Stimulated activated CD4-positive, alpha-beta T cell treated with anti-CD3 and anti-CD28 coated beads, Interleukin-2, amount 100 ng/mL, for 4 hours (primary cell): ENCODE data around the gene RYR3.

Experiments
- DNase-seq: peaks from one replicate; pipeline ENCODE4 v3.0.0-alpha.2; 2020; ENCODE audit warnings: low read depth

The RYR3 gene

GRCh38 chr15:33384307-33384706 lies 73.5 kb downstream of the RYR3 start:
- DNase-seq: no peak

GRCh38 chr15:33392453-33392852 lies 81.7 kb downstream of the RYR3 start:
- DNase-seq: no peak

- no peak for DNase-seq
Observed at GRCh38 chr15:33393546-33393945, 82.8 kb downstream of the RYR3 start.

DNA sequence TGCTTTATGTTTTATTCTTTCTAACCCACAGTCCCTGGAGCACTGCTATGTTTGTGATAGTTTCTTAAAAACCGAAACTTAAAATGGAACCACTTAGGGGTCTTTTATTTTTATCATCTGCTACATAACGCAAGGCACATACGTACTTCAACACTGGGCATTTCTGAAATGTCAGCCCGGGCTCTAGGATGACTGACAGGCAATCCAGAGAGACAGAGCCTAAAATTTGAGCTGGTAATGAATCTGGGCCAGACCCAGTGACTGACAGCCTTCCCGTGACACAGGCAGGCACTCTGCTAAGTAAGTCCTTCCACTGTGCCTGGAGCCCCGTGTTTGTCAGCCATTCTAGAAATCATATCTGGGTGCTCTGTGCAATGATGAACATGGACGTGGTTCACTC lies 84.6 kb downstream of the RYR3 start:
- DNase-seq: no peak

DNA sequence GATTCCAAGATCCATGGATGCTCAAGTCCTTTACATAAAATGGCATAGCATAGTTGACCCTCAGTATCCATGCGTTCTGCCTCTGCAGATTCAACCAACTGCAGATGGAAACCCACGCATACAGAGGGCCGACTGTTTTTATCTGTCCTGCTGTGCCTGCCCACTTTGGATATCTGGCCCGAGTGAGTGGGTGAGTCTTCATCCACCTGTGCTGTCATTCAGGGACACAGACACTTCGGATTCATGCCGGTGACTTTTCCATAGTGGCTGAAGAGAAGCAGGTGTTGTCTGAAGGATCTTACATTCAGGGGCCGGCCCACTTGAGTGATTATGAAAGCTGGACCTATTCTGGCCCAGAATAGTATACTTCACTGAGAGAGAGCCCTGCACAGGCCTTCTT lies 85.1 kb downstream of the RYR3 start:
- DNase-seq: no peak

DNA sequence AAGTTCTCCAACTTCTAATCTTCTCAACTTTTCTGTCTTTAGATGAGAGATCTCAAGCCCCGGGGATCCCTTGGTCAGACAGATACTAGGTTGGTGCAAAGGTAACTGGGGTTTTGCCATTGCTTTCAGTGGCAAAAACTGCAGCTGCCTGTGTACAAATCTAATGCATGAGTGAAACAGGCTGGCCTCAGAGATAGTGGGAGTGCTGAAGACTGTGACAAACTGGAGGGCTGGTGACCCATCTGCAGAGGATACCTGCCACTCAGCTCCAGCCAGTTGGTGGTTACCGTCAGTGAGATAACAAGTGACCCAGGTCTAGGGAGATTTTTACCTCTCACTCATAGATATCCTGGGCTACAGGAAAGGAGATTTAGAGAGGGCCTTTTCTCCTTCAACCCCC lies 85.7 kb downstream of the RYR3 start:
- DNase-seq: no peak

DNA sequence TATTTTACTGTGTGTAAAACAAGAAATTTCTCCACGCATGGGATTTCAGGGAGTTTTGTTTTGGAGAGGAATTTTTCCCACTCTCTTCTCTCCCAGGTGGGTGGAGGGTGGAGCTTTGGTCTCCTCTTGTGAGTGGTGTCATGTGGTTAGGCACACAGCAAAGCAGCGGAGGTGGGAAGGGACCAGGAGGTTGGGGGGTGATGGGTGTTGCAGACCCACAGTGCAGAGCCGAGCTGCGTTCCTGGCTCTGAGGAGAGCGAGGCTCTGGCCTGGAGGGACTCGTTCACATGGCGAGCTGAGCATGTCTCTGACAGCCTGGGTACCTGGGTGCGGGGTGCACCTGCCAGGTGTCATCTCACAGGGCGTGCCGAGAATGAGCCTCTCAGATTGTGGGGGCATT lies 87.8 kb downstream of the RYR3 start:
- no peak for DNase-seq

DNA sequence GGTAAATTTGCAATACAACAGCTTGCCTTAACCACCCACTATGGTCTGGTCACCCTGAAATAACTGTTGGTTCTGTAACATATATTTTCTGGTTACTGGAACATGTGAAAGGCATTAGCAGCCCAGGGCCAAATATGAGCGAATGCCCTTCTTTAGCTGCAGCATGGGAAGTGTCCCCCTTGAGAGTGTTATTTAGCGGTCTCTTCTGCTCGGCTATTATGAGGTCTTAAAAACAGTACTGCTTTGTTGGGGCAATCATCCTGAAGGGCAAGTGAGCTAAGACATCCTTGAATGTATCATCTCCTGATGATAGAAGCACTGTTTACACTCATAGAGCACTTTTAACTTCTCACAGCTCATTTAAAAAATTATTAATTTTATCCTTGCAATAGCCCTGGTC lies 90.2 kb downstream of the RYR3 start:
- DNase-seq: no peak

DNA sequence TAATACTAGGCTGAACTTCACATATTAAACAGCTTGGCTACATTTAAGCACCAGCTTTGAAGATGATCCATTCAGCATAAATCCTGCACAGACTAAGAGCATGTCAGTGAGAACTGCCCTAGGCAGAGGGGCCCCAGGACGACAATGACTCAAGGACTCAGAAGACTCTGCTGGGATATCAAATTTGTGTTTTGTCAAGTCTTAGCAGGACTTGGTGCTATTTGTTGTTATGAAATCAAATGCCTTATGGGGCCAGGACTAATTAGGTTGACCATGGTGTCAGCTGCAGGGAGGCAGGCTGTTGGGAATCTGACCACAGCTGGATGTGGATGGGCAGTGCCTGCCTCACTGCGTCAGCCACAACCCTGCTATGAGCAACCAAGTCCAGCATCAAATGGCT lies 91.8 kb downstream of the RYR3 start:
- DNase-seq: no peak

- no peak for DNase-seq
Observed at GRCh38 chr15:33405096-33405495, 94.3 kb downstream of the RYR3 start.

GRCh38 chr15:33411596-33412540 lies 101.1 kb downstream of the RYR3 start:
- DNase-seq: no peak

DNA sequence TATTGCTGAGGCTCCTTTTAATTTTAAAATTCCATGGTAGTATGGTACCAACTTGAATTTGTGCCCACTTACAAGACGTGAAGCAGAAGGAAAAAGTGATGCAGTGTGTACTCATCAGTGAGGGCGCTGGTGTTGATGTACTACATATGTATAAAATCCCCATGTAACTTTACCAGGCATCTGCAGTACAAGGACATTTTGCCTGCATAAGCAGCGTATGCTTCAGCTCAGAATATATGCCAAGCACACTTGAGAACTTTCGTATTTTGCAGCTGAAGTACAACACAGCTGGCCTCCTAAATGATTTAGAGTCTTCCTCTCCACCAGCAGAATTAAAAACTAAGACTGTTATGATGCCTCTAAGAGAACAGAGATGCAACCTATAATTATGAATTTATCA lies 108.9 kb downstream of the RYR3 start:
- no peak for DNase-seq

- DNase-seq: no peak
Observed at GRCh38 chr15:33424025-33424424, 113.3 kb downstream of the RYR3 start.

- no peak for DNase-seq
Observed at GRCh38 chr15:33425142-33425541, 114.4 kb downstream of the RYR3 start.

DNA sequence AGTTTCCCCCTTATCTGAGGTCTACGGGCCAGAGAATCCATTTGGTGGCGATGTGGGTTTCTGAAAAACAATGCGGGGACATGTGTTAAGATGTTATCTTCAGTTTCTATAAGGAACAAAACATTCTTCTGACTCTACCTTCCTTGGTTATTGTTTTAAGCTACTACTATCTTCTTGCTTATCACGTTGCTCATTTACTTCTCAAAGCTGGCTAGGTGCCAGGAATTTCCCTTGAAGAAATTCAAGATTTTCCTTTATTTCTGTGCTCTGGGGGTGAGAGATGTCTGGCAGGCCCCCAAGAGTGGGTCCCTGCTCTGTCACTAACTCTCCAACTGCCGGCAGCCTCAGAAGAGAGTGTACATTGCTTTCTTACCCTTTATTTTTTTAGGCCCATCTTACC lies 119.8 kb downstream of the RYR3 start:
- no peak for DNase-seq

DNA sequence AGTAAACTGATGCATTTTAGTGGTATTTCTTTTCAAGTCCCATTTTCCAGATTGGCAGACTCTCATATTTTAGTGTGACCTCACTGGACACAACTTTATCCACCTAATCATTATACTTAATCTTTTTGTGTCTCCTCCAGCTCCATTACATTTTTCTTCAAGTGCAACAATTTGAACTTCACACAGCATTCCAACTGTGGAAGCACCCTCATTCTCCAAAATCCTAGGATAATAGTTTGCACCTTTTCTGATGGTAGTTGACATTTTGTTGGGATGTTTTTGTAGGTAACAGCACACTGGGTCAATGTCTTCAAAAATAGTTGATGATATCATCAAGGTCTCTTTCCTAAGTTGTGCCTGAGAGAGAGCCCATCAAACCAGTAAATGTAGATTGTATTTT lies 123.1 kb downstream of the RYR3 start:
- DNase-seq: no peak

GRCh38 chr15:33438396-33438795 lies 127.6 kb downstream of the RYR3 start:
- DNase-seq: no peak

DNA sequence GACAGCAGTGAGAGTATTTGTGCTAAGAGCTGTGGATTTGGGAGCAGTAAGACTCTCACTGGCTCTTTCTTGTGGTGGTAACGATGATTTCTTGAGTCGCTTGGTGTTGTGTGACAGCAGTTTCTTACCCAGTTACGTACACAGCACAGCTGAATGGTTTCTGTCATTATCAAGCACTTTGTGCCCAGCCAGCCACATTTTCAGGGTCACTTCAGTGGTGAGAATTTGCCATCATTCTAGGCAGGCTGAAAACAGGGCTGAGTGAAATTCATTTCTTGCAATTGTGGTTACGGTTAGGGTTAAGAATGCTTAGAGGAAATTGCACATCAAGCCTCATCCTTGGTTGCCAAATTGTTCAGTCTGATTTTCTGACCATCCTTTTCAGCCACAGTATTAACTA lies 130.1 kb downstream of the RYR3 start:
- DNase-seq: no peak

GRCh38 chr15:33442449-33442848 lies 131.7 kb downstream of the RYR3 start:
- no peak for DNase-seq

GRCh38 chr15:33443708-33444107 lies 132.9 kb downstream of the RYR3 start:
- DNase-seq: no peak

DNA sequence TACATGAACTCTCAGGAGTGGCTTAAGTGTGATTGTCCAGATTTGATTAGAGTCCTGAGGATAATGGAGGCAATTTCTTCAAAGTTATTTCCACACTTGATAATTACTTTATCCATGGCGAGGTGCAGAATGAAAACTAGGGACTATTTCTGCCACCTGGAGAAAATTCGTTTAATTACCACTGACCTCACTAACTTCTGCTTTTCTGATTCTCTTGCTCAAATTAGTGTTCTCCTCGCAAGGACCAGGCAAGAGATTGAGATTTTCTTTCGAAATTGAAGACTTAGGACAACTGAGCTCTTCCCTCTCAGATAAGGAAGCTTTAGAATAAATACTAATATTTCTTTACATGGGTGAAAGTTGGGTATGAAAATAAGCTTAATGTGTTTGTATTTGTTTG lies 135.2 kb downstream of the RYR3 start:
- DNase-seq: no peak

- no peak for DNase-seq
Observed at GRCh38 chr15:33448151-33448550, 137.4 kb downstream of the RYR3 start.

DNA sequence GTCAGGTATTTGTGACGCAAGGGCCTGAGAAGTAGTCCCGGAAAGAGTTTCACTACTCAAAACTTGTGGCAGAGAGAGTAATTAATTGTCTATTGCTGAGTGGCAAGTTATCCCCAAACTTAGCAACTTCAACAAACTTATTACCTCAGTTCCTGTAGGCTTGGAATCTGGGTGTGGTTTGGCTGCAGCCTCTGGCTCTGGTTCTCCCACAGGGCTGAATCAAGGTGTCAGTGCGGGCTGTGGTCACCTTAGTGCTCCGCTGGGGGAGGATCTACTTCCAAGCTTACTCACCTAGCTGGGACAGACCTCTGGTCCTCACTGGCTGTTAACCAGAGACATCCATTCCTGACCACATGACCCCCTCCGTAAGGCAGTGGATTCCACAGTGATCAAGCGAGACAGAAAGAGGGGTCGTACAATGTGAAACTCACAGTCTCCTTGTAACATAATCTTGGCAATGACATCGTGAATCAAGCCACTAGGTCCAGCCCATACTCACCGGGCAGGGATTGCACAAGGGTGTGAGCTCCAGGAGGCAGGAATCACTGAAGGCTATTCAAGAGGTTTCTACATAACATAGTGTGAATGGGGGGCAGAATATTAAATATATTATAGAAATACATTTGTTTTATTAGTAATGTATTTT lies 138.3 kb downstream of the RYR3 start:
- no peak for DNase-seq

DNA sequence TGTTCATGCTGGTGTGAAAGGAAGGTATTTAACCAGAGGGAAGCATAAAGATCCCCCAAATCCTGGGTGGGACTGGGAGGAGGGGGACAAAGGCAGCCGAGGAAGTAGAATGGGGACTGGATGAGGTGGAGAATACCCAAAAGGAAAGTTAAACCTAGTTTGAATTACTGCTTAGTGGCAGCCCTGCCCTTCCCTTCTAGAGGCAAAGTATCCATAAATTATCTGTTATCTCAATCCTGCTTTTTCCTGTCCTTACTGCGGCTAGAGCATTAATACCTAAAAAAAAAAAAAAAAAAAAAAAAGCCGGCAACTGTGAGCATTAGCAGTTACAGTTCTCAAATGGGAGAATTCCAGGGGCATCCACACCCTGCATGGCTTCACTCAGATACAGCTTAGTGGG lies 139.0 kb downstream of the RYR3 start:
- no peak for DNase-seq
